Testis (tissue), 2 donors: ENCODE results near the gene CBX2.

ENCODE experiments used
- POLR2A ChIP-seq: fragments of 450-650 bp; IDR thresholded peaks from one replicate; pipeline ENCODE4 v1.6.1; 2017; ENCODE audit warnings: antibody characterized with exemption, mild to moderate bottlenecking, moderate library complexity
- TF ChIP-seq, protein P1 (sequence below), 3 experiments: fragments of 450-650 bp in 2 of 3; fragments of 200-600 bp in 1 of 3; sonication (generic) in 1 of 3; IDR thresholded peaks; one replicate each; pipeline ENCODE4 v1.5.1; 2016 to 2019; ENCODE audit warnings: antibody characterized with exemption in 3 of 3, mild to moderate bottlenecking in 2 of 3, moderate library complexity in 1 of 3

GRCh38 chr17:79728908-79729471 is 49.0 kb upstream of the CBX2 start:
- TF ChIP-seq POLR2A, result no peak
- TF ChIP-seq, protein P1, sequence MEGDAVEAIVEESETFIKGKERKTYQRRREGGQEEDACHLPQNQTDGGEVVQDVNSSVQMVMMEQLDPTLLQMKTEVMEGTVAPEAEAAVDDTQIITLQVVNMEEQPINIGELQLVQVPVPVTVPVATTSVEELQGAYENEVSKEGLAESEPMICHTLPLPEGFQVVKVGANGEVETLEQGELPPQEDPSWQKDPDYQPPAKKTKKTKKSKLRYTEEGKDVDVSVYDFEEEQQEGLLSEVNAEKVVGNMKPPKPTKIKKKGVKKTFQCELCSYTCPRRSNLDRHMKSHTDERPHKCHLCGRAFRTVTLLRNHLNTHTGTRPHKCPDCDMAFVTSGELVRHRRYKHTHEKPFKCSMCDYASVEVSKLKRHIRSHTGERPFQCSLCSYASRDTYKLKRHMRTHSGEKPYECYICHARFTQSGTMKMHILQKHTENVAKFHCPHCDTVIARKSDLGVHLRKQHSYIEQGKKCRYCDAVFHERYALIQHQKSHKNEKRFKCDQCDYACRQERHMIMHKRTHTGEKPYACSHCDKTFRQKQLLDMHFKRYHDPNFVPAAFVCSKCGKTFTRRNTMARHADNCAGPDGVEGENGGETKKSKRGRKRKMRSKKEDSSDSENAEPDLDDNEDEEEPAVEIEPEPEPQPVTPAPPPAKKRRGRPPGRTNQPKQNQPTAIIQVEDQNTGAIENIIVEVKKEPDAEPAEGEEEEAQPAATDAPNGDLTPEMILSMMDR (IDR thresholded peaks at IDR 0.05), result no peak
